GM12878 (cell line): ENCODE results near the gene ATP10A. TPM values are rescaled to one million over a fixed set of nuclear protein-coding genes. Genes with fewer than 3 reads are reported as not detected.

ENCODE experiments used
- ATAC-seq: fragments of 200-7000 bp; cut with Tn5 transposase; 3 replicates; pipeline ENCODE4 v1.9.1; 2020; ENCODE audit warnings: mild to moderate bottlenecking, moderate library complexity
- BruUV-seq: library from RNA; stranded (reverse); fragments of 400-500 nt; replicated peaks from 2 replicates; lab custom pipeline; 2021; lab: Mats Ljungman, UMichigan
- CTCF ChIA-PET: fragments of 300-600 bp; sonication (Branson Sonifier 250); formaldehyde crosslinking; extraction: SDS; loops from one replicate; lab custom pipeline; 2021; ENCODE audit warnings: inconsistent platforms; lab: Yijun Ruan, JAX
- POLR2A ChIA-PET: fragments of 350-600 bp; formaldehyde crosslinking; extraction: SDS; loops from one replicate; lab custom pipeline; 2021; ENCODE audit warnings: inconsistent platforms; lab: Charles Lee
- RAD21 ChIA-PET: fragments of 300-600 bp; sonication (Branson Sonifier 250); formaldehyde crosslinking; loops from one replicate; lab custom pipeline; 2023; ENCODE audit warnings: antibody characterized with exemption; ENCODE audit not compliant: unreplicated experiment; lab: Charles Lee
- SMC1A ChIA-PET: fragments of 300-600 bp; sonication (Branson Sonifier 250); formaldehyde crosslinking; loops from one replicate; lab custom pipeline; 2023; ENCODE audit not compliant: unreplicated experiment, uncharacterized antibody; lab: Charles Lee
- DNase-seq: peaks from one replicate; pipeline ENCODE4 v3.0.0-alpha.2; 2011; ENCODE audit warnings: low read depth, low spot score
- FAIRE-seq: peaks from 3 replicates; lab custom pipeline; 2011; peaks lifted over from hg19 to GRCh38; lab: Jason Lieb, UNC
- H2AFZ ChIP-seq: 2 replicates; pipeline ENCODE4 v1.6.0; 2011; ENCODE audit warnings: low read depth, low read length, control low read depth; ENCODE audit not compliant: control insufficient read depth
- H3K27ac ChIP-seq: 2 replicates; pipeline ENCODE4 v1.5.1; 2011; ENCODE audit warnings: control low read depth; ENCODE audit not compliant: control insufficient read depth, insufficient read depth
- H3K27me3 ChIP-seq, 2 experiments: replicated peaks in 1 of 2; 2 replicates each; pipeline versions ENCODE4 v1.6.0 to v1.6.1; 2011; ENCODE audit warnings: low read length in 1 of 2; ENCODE audit not compliant: control insufficient read depth in 2 of 2, insufficient read depth in 2 of 2
- H3K36me3 ChIP-seq, 2 experiments: 2 replicates each; pipeline ENCODE4 v1.5.1; 2011; ENCODE audit warnings: low read length in 1 of 2; ENCODE audit not compliant: control insufficient read depth in 2 of 2, insufficient read depth in 2 of 2
- H3K4me1 ChIP-seq: 2 replicates; pipeline ENCODE4 v1.6.1; 2011; ENCODE audit warnings: mild to moderate bottlenecking, low read length, moderate library complexity, mixed read lengths; ENCODE audit not compliant: control insufficient read depth, insufficient read depth
- H3K4me2 ChIP-seq: 2 replicates; pipeline ENCODE4 v1.6.0; 2011; ENCODE audit warnings: control low read depth; ENCODE audit not compliant: control insufficient read depth, insufficient read depth
- H3K4me3 ChIP-seq: fragments of 200-600 bp; sonication (generic); 2 replicates; pipeline ENCODE4 v1.5.1; 2016
- H3K79me2 ChIP-seq: 2 replicates; pipeline ENCODE4 v1.6.0; 2011; ENCODE audit warnings: low read length; ENCODE audit not compliant: control insufficient read depth, insufficient read depth
- H3K9ac ChIP-seq: 2 replicates; pipeline ENCODE4 v1.8.0; 2011; ENCODE audit warnings: low read length, control low read depth, mixed read lengths; ENCODE audit not compliant: control insufficient read depth, insufficient read depth
- H3K9me3 ChIP-seq: replicated peaks from 3 replicates; pipeline ENCODE4 v1.5.1; 2011; ENCODE audit warnings: mild to moderate bottlenecking, low read length; ENCODE audit not compliant: control insufficient read depth, insufficient read depth
- H4K20me1 ChIP-seq: 2 replicates; pipeline ENCODE4 v1.6.0; 2011; ENCODE audit not compliant: control insufficient read depth, insufficient read depth
- ATF2 ChIP-seq: IDR thresholded peaks from 2 replicates; pipeline ENCODE4 v1.6.1; 2012; ENCODE audit warnings: low read length, inconsistent platforms
- CREM ChIP-seq: IDR thresholded peaks from 2 replicates; pipeline ENCODE4 v1.6.1; 2014; ENCODE audit warnings: antibody characterized with exemption, low read depth
- E2F4 ChIP-seq: IDR thresholded peaks from 2 replicates; pipeline ENCODE4 v1.6.1; 2012; ENCODE audit warnings: low read depth, low read length, improper control_type of control experiment
- FOXM1 ChIP-seq: IDR thresholded peaks from 2 replicates; pipeline ENCODE4 v1.6.1; 2012; ENCODE audit warnings: low read depth, mild to moderate bottlenecking, inconsistent platforms, low read length, moderate library complexity
- GABPA ChIP-seq: IDR thresholded peaks from 2 replicates; pipeline ENCODE4 v1.6.1; 2014; ENCODE audit warnings: antibody characterized with exemption, low read depth, mild to moderate bottlenecking, inconsistent platforms
- GATAD2B ChIP-seq: fragments of 450-650 bp; conservative IDR thresholded peaks from 2 replicates; pipeline ENCODE4 v1.6.1; 2017; ENCODE audit warnings: low read depth, mild to moderate bottlenecking, moderate library complexity
- HDGF ChIP-seq: fragments of 450-650 bp; IDR thresholded peaks from 2 replicates; pipeline ENCODE4 v1.6.1; 2016; ENCODE audit warnings: antibody characterized with exemption
- IRF3 ChIP-seq: fragments of 450-650 bp; IDR thresholded peaks from 2 replicates; pipeline ENCODE4 v1.6.1; 2014; ENCODE audit warnings: mild to moderate bottlenecking
- JUND ChIP-seq: IDR thresholded peaks from 2 replicates; pipeline ENCODE4 v1.6.1; 2012; ENCODE audit warnings: low read depth, mild to moderate bottlenecking, low read length, improper control_type of control experiment, moderate library complexity
- MEF2B ChIP-seq: fragments of 450-650 bp; IDR thresholded peaks from 2 replicates; pipeline ENCODE4 v1.6.1; 2018; ENCODE audit warnings: mild to moderate bottlenecking, moderate library complexity; ENCODE audit not compliant: partially characterized antibody, poor library complexity, severe bottlenecking
- MYB ChIP-seq: fragments of 150-350 bp; IDR thresholded peaks from 2 replicates; pipeline ENCODE4 v1.6.1; 2014; ENCODE audit warnings: mild to moderate bottlenecking, low read depth, low read length, borderline replicate concordance
- MYC ChIP-seq: IDR thresholded peaks from 2 replicates; pipeline ENCODE4 v1.6.1; 2011; ENCODE audit warnings: mild to moderate bottlenecking, low read length, moderate library complexity, inconsistent platforms; ENCODE audit not compliant: insufficient read depth, insufficient replicate concordance, insufficient read length, severe bottlenecking
- NR2C1 ChIP-seq: fragments of 450-650 bp; IDR thresholded peaks from 2 replicates; pipeline ENCODE4 v1.6.1; 2017; ENCODE audit warnings: antibody characterized with exemption, mild to moderate bottlenecking, moderate library complexity
- RUNX3 ChIP-seq: IDR thresholded peaks from 2 replicates; pipeline ENCODE4 v1.6.1; 2012; ENCODE audit warnings: low read length, inconsistent platforms
- STAT1 ChIP-seq: fragments of 450-650 bp; conservative IDR thresholded peaks from 2 replicates; pipeline ENCODE4 v1.6.1; 2014; ENCODE audit warnings: antibody characterized with exemption, mild to moderate bottlenecking
- TCF7 ChIP-seq: IDR thresholded peaks from 2 replicates; pipeline ENCODE4 v1.6.1; 2014; ENCODE audit warnings: antibody characterized with exemption, borderline replicate concordance
- ZBED1 ChIP-seq: IDR thresholded peaks from 2 replicates; pipeline ENCODE4 v1.6.1; 2016; ENCODE audit warnings: borderline replicate concordance
- ZNF24 ChIP-seq: fragments of 450-650 bp; IDR thresholded peaks from 2 replicates; pipeline ENCODE4 v1.6.1; 2017; ENCODE audit warnings: antibody characterized with exemption, mild to moderate bottlenecking
- WGBS: methylation state at CpG from one replicate; pipeline ENCODE4 v1.1.6; 2016; ENCODE audit warnings: low lambda C conversion rate; ENCODE audit not compliant: insufficient replicate concordance, insufficient coverage; ENCODE audit errors: missing lambda C conversion rate; 5-methylcytosine and 5-hydroxymethylcytosine counted together
- in situ Hi-C: fragments of 300-500 bp; cut with MboI; formaldehyde crosslinking; loops from 9 replicates; pipeline ENCODE4 v1.14.3; 2018; ENCODE audit warnings: mixed read lengths
- intact Hi-C: fragments of 100-400 bp; cut with micrococcal nuclease; formaldehyde crosslinking; loops from one replicate; pipeline ENCODE4 v1.14.2; 2022; ENCODE audit not compliant: unreplicated experiment
- polyA plus RNA-seq, 11 experiments: library from polyadenylated mRNA; depleted of rRNA in 4 of 11; unstranded in 6 of 11; stranded (reverse) in 5 of 11; fragments of >200 nt; fragmentation: Nextera tagmentation in 4 of 11; fragmentation: Illumina TruSeq in 1 of 11; extraction: Ambion mirVana in 4 of 11; extraction: Trizol in 1 of 11; gene quantifications; 1 replicate in 1 of 11; 2 replicates in 10 of 11; pipeline versions ENCODE4 v1.2.1 to v1.2.3, GENCODE V29; 2011 to 2016; ENCODE audit warnings: inconsistent platforms in 2 of 11, missing spikeins in 2 of 11, low read depth in 1 of 11
- total RNA-seq, 4 experiments: library from RNA; depleted of rRNA in 3 of 4; stranded (reverse); fragments of >200 nt in 3 of 4; fragmentation: Illumina TruSeq in 1 of 4; extraction: Trizol in 1 of 4; gene quantifications; 2 replicates each; pipeline versions ENCODE4 v1.2.1 to v1.2.3, GENCODE V29; 2013 to 2021

The ATP10A gene
- total and polyA plus RNA-seq, 10 of the 15 experiments (the other 5 are each of a cell fraction or from before 2014, with no cell fraction given), result 0.04 to 1.5 (median 0.31) TPM; not detected in 2

- in situ Hi-C loops, result loop anchor here (5.0 kb wide), 1 partner anchor 53 kb away; no protein-coding TSS in a partner anchor
- H4K20me1 ChIP-seq, result no peaks in the 10 kb centered on the region
- DNase-seq, result no peak
- H3K27me3 ChIP-seq, result no peaks in the 10 kb centered on the region
- no peak overlapping the region for H3K9ac ChIP-seq
- ChIA-PET RAD21 (no interaction called here), SMC1A (no interaction called here), CTCF (no interaction called here), POLR2A (no interaction called here)
- no peak overlapping the region for H3K4me2 ChIP-seq
- H3K27ac ChIP-seq, result no peak overlapping the region
- TF ChIP-seq GABPA (no peak), STAT1 (no peak), ZNF24 (no peak), MEF2B (no peak), MYB (no peak), NR2C1 (no peak), TCF7 (no peak), HDGF (no peak), JUND (no peak), CREM (no peak), RUNX3 (no peak), MYC (no peak), E2F4 (no peak), IRF3 (no peak), FOXM1 (no peak), GATAD2B (no peak), ZBED1 (no peak), ATF2 (no peak)
- no peak for FAIRE-seq
- intact Hi-C loops, result no loop called here
- 14% methylated on average over 19 of the region's 19 CpGs for WGBS
- no peak overlapping the region for H3K4me3 ChIP-seq
- H3K36me3 ChIP-seq, result no peaks in the 10 kb centered on the region
- H2AFZ ChIP-seq, result no peak overlapping the region
- no peaks in the 10 kb centered on the region; the same call in 1 of the 2 replicates for H3K4me1 ChIP-seq
- no peaks in the 10 kb centered on the region for H3K79me2 ChIP-seq
- BruUV-seq, result no TSS peak
- no peaks in the 10 kb centered on the region; the same call in 2 of the 3 replicates for H3K9me3 ChIP-seq
- no peak for ATAC-seq
Observed at GRCh38 chr15:25799906-25800700, 63.0 kb downstream of the ATP10A start.
